ENCODE results near the gene ISCU. TPM values are rescaled to one million over a fixed set of nuclear protein-coding genes. Genes with fewer than 3 reads are reported as not detected.
A peak's percentile ranks its signal among the peaks of the same experiment; 100 is the strongest.

The ISCU gene
- total and polyA plus RNA-seq, 2 of the 8 experiments (the other 6 are each of a cell fraction or from before 2014, with no cell fraction given), result 72.1 to 78.1 TPM

GRCh38 chr12:108612788-108613282 lies 50.4 kb downstream of the ISCU start:
- Histone ChIP-seq H4K91ac (replicated peaks; ENCODE audit: insufficient read length, low read length) (peak overlapping the region; percentile 79), H3K4me1 (replicated peaks in 1 of 4; ENCODE audit: control insufficient read depth in 3 of 4, insufficient read depth in 4 of 4, low read length in 3 of 4) (peaks cover 0 to 12% (median 1%) of the 10 kb centered on the region in 4 experiments; a peak in 4 of 7 replicates), H2BK20ac (ENCODE audit: low read length) (no peak overlapping the region; the same call in 1 of the 2 replicates), H2BK5ac (ENCODE audit: low read depth, low read length) (peak overlapping the region; percentile 48; the same call in 1 of the 2 replicates), H3K23ac (ENCODE audit: insufficient read length) (no peak overlapping the region), H3K4ac (replicated peaks; ENCODE audit: insufficient read length, low read depth, low read length) (peak overlapping the region; percentile 15), H2AFZ (ENCODE audit: low read length) (no peak overlapping the region), H3K4me2 (ENCODE audit: insufficient read depth in 1 of 2, low read depth in 2 of 2, low read length in 2 of 2) (no peak overlapping the region), H3K56ac (replicated peaks; ENCODE audit: insufficient read length, low read depth, low read length) (no peak overlapping the region), H2BK15ac (ENCODE audit: low read length) (no peak overlapping the region), H4K5ac (ENCODE audit: insufficient read length, low read depth, low read length) (no peak overlapping the region), H2AK5ac (ENCODE audit: low read depth, low read length) (no peak overlapping the region), H3K18ac (ENCODE audit: extremely low read depth, low read length) (peak overlapping the region; percentile 26; the same call in 1 of the 2 replicates), H3K9ac (replicated peaks in 1 of 4; ENCODE audit: extremely low read depth in 1 of 4, low read depth in 3 of 4, low read length in 3 of 4) (no peak overlapping the region), H3K14ac (ENCODE audit: insufficient read length) (no peak overlapping the region), H3K9me3 (ENCODE audit: insufficient read depth in 2 of 2, low read depth in 1 of 2, low read length in 1 of 2) (no peaks in the 10 kb centered on the region), H2BK120ac (replicated peaks; ENCODE audit: low read depth, low read length) (no peak overlapping the region), H2BK12ac (ENCODE audit: low read depth, low read length) (peak overlapping the region; percentile 80; the same call in 1 of the 2 replicates), H3K23me2 (ENCODE audit: low read depth, low read length) (no peaks in the 10 kb centered on the region), H3K4me3 (ENCODE audit: extremely low read depth in 1 of 4, insufficient read depth in 2 of 4, low read depth in 3 of 4, low read length in 4 of 4) (no peak overlapping the region), H4K8ac (ENCODE audit: extremely low read depth, insufficient read depth, low read length) (no peak overlapping the region), H3K27me3 (replicated peaks in 1 of 4; ENCODE audit: control insufficient read depth in 3 of 4, extremely low read depth in 1 of 4, insufficient read depth in 3 of 4, low read length in 3 of 4) (no peaks in the 10 kb centered on the region), H4K20me1 (replicated peaks in 1 of 2; ENCODE audit: control insufficient read depth in 1 of 2, insufficient read depth in 2 of 2, low read length in 2 of 2) (no peaks in the 10 kb centered on the region), H3K27ac (ENCODE audit: low read depth, low read length) (no peak overlapping the region), H3K79me2 (ENCODE audit: control insufficient read depth in 1 of 2, insufficient read depth in 2 of 2, low read length in 2 of 2) (no peaks in the 10 kb centered on the region), H3K36me3 (ENCODE audit: control insufficient read depth in 2 of 4, insufficient read depth in 4 of 4, low read length in 3 of 4) (no peaks in the 10 kb centered on the region), H3K79me1 (ENCODE audit: low read depth, low read length) (no peaks in the 10 kb centered on the region)
- FAIRE-seq (no peak), DNase-seq (ENCODE audit: low read depth in 1 of 2, low spot score in 2 of 2) (no peak)
- 66% methylated on average over 8 of the region's 8 CpGs; no CpG with 5 or more reads in 1 of the 2 experiments for WGBS, 2 experiments (ENCODE audit: extremely low coverage in 1 of 2, insufficient coverage in 1 of 2, insufficient read length in 1 of 2, insufficient replicate concordance in 2 of 2, low coverage in 1 of 2, low lambda C conversion rate in 2 of 2, missing lambda C conversion rate in 1 of 2)
- POLR2A ChIA-PET (ENCODE audit: partially characterized antibody), result interaction anchor here (0.7 to 2.0 kb wide), 7 partner anchors 8 to 51 kb away, joined by 3 to 10 read pairs (median 3); partner anchors contain the start of genes ISCU and SART3
- CTCF ChIA-PET (ENCODE audit: partially characterized antibody), result interaction anchor here (0.6 to 22.5 kb wide), 15 partner anchors 8 to 651 kb away, joined by 3 to 523 read pairs (median 5); partner anchors contain the start of genes ISCU and SART3
- TF ChIP-seq PHF8 (conservative IDR thresholded peaks at IDR 0.05; ENCODE audit: low read depth, low read length) (no peak), RBBP5 (IDR thresholded peaks at IDR 0.05; ENCODE audit: borderline replicate concordance, low read depth, low read length) (no peak), SIN3A (conservative IDR thresholded peaks at IDR 0.05 in 1 of 2, IDR thresholded peaks at IDR 0.05 in 1 of 2; ENCODE audit: low read depth in 1 of 2, low read length in 2 of 2) (no peak), KDM4A (IDR thresholded peaks at IDR 0.05; ENCODE audit: low read depth, low read length, severe bottlenecking) (no peak), TEAD4 (IDR thresholded peaks at IDR 0.05; ENCODE audit: low read depth, low read length) (peak; percentile 38; the same call in 1 of the 2 replicates), EZH2 (IDR thresholded peaks at IDR 0.05; ENCODE audit: low read depth, low read length, severe bottlenecking) (no peak), CTBP2 (IDR thresholded peaks at IDR 0.05; ENCODE audit: borderline replicate concordance, insufficient read depth, insufficient read length, low read length) (no peak), SP1 (IDR thresholded peaks at IDR 0.05; ENCODE audit: low read depth, low read length) (peak; percentile 89), BACH1 (IDR thresholded peaks at IDR 0.05; ENCODE audit: low read length) (no peak), BRCA1 (IDR thresholded peaks at IDR 0.05; ENCODE audit: low read depth, low read length) (no peak)
- TF ChIP-seq, protein P1, sequence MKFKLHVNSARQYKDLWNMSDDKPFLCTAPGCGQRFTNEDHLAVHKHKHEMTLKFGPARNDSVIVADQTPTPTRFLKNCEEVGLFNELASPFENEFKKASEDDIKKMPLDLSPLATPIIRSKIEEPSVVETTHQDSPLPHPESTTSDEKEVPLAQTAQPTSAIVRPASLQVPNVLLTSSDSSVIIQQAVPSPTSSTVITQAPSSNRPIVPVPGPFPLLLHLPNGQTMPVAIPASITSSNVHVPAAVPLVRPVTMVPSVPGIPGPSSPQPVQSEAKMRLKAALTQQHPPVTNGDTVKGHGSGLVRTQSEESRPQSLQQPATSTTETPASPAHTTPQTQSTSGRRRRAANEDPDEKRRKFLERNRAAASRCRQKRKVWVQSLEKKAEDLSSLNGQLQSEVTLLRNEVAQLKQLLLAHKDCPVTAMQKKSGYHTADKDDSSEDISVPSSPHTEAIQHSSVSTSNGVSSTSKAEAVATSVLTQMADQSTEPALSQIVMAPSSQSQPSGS (IDR thresholded peaks at IDR 0.05; ENCODE audit: low read length), result no peak

All from H1 (cell line).